Heart left ventricle (tissue), 16 donors: ENCODE data around the gene DHX35. TPM values are rescaled to one million over a fixed set of nuclear protein-coding genes. Genes with fewer than 3 reads are reported as not detected.

Source experiments
- ATAC-seq, 4 donors: fragments of 200-7000 bp; cut with Tn5 transposase; one replicate each; pipeline ENCODE4 v1.9.1; 2020 to 2022; ENCODE audit warnings: moderate library complexity in 4 of 4, mild to moderate bottlenecking in 3 of 4, moderate number of reproducible peaks in 1 of 4
- DNase-seq, 5 donors: peaks; one replicate each; pipeline ENCODE4 v3.0.0-alpha.2; 2020
- H3K27ac ChIP-seq, 12 donors: fragments of 200-600 bp; sonication (generic) in 4 of 12; one replicate each; pipeline versions ENCODE4 v1.5.0 to v1.8.0; 2016 to 2022; ENCODE audit warnings: mild to moderate bottlenecking in 2 of 12
- H3K27me3 ChIP-seq, 9 donors: fragments of 200-600 bp; sonication (generic) in 2 of 9; one replicate each; pipeline versions ENCODE4 v1.5.1 to v1.8.0; 2016 to 2022; ENCODE audit warnings: mild to moderate bottlenecking in 3 of 9
- H3K36me3 ChIP-seq, 9 donors: fragments of 200-600 bp; sonication (generic) in 2 of 9; one replicate each; pipeline versions ENCODE4 v1.5.0 to v1.8.0; 2018 to 2022; ENCODE audit warnings: mild to moderate bottlenecking in 2 of 9
- H3K4me1 ChIP-seq, 12 donors: fragments of 200-600 bp; sonication (generic) in 4 of 12; one replicate each; pipeline versions ENCODE4 v1.5.0 to v1.8.0; 2016 to 2022; ENCODE audit warnings: mild to moderate bottlenecking in 3 of 12
- H3K4me3 ChIP-seq, 12 donors: fragments of 200-600 bp; sonication (generic) in 4 of 12; one replicate each; pipeline versions ENCODE4 v1.5.0 to v1.8.0; 2017 to 2022; ENCODE audit warnings: mild to moderate bottlenecking in 9 of 12, moderate library complexity in 4 of 12
- H3K9me3 ChIP-seq, 12 donors: fragments of 200-600 bp; sonication (generic) in 4 of 12; one replicate each; pipeline versions ENCODE4 v1.5.0 to v1.8.0; 2016 to 2022; ENCODE audit warnings: mild to moderate bottlenecking in 1 of 12
- CTCF ChIP-seq, 12 donors: fragments of 200-600 bp; sonication (generic) in 4 of 12; IDR thresholded peaks; one replicate each; pipeline versions ENCODE4 v1.5.0 to v1.8.0; 2018 to 2022; ENCODE audit warnings: antibody characterized with exemption in 12 of 12, mild to moderate bottlenecking in 5 of 12
- POLR2A ChIP-seq, 2 donors: fragments of 450-650 bp; IDR thresholded peaks; one replicate each; pipeline ENCODE4 v1.6.1; 2017; ENCODE audit warnings: antibody characterized with exemption in 2 of 2, mild to moderate bottlenecking in 2 of 2, moderate library complexity in 2 of 2
- WGBS, 4 donors: extraction: QIAGEN DNeasy Blood & Tissue Kit in 2 of 4; methylation state at CpG; one replicate each; pipeline versions ENCODE4 v1.1.5 to v1.1.7; 2013 to 2018; 5-methylcytosine and 5-hydroxymethylcytosine counted together
- intact Hi-C, 10 donors: fragments of 100-400 bp; cut with DNase I; formaldehyde crosslinking; loops; one replicate each; pipeline versions ENCODE4 v1.11.1 to v1.14.2; 2022
- polyA plus RNA-seq, 2 donors: library from polyadenylated mRNA; stranded (reverse); fragments of 200-250 nt; gene quantifications; one replicate each; pipeline ENCODE4 v1.2.3, GENCODE V29; 2013
- total RNA-seq, 9 donors: library from RNA; depleted of rRNA in 2 of 9; stranded (reverse); fragments of >200 nt in 2 of 9; fragmentation: NEBNext Ultra II Directional in 3 of 9; extraction: Animal tissue kit (Norgen Biotek cat#: 25700) in 3 of 9; gene quantifications; one replicate each; pipeline versions ENCODE4 v1.1.0 to v1.2.4, GENCODE V29; 2016 to 2023
- donor health status: ischemic (EF 13 %, LVEDD 7.1; RV severe dilation, severe dysfunction).
- donor health status: healthy with polysubstance abuse.
- donor health status: DM: no; HTN: yes; CAD: no.
- donor health status: DM: no; HTN: no; CAD: no.
- donor health status: ischemic (EF 25% LVEDD 6.9; RV normal size, moderate dysfunction).
- donor health status: ischemic (EF 25% LVEDD 5.7; RV mildly dilated, moderate dysfunction).
- donor health status: healthy.
- donor health status: DM: yes; HTN: yes; CAD: no.
- donor health status: ischemic (EF 35%, LVEDD 5.7; RV mildly dilated, moderate dysfunction).
- donor health status: nonischemic (EF 11% LVEDD 7.7; RV severe dilation, severe dysfunction).
- donor health status: DM: yes; HTN: yes; CAD: no.
- donor health status: PGD.
- donor health status: ischemic (EF 29% LVEDD 5.4; RV normal size, mild dysfunction).
- donor health status: nonischemic (EF 23%, LVEDD 6.1; RV moderate dilation, normal function).

The DHX35 gene
- total and polyA plus RNA-seq, 11 donors, result 6.0 to 41.7 (median 11.1) TPM

DNA sequence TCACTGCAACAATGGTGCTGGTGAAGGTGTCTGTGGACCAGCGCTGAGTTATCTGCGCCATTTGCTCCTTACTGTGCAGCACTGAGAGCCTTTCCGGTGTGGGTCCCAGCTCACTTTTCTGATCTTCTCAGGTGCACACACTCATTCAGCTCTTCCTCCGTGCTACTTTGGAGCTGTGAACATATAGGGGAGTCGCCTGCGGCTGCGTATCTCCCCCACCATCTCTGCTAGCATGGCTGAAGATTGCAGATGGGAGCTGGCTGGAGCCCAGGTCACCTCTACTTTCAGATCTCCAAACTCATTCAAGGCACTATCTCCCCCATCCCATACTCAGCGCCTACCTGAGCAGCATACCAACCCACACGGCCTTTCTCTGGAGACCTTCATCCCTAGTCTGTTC lies 96.9 kb downstream of the DHX35 start:
- intact Hi-C loops, result no loop called here
- WGBS, 4 donors, result 84 to 91% (median 90%) methylated on average over 9 of the region's 9 CpGs
- DNase-seq (no peak), ATAC-seq (no peak)
- no peak overlapping the region for H3K27ac ChIP-seq
- TF ChIP-seq POLR2A (IDR thresholded peaks at IDR 0.05), result no peak
- TF ChIP-seq CTCF (IDR thresholded peaks at IDR 0.05), result no peak
- H3K4me3 ChIP-seq, result no peak overlapping the region
- H3K4me1 ChIP-seq, result no peaks in the 10 kb centered on the region
- H3K9me3 ChIP-seq, result no peaks in the 10 kb centered on the region
- H3K27me3 ChIP-seq, result peaks cover 0 to 5% (median 0%) of the 10 kb centered on the region in 9 donors
- no peaks in the 10 kb centered on the region for H3K36me3 ChIP-seq

- no peaks in the 10 kb centered on the region for H3K4me1 ChIP-seq
- intact Hi-C loops, result no loop called here
- peaks cover 0 to 10% (median 0%) of the 10 kb centered on the region in 12 donors for H3K9me3 ChIP-seq
- WGBS, 4 donors, result 43 to 48% (median 47%) methylated on average over 14 of the region's 14 CpGs
- H3K27ac ChIP-seq, result no peak overlapping the region
- ATAC-seq (no peak), DNase-seq (no peak)
- TF ChIP-seq POLR2A (IDR thresholded peaks at IDR 0.05) (no peak), CTCF (IDR thresholded peaks at IDR 0.05) (no peak)
- H3K27me3 ChIP-seq, result peaks cover 0 to 23% (median 0%) of the 10 kb centered on the region in 9 donors
- H3K4me3 ChIP-seq, result no peak overlapping the region
- H3K36me3 ChIP-seq, result no peaks in the 10 kb centered on the region
These were observed 104.5 kb downstream of the DHX35 start for GRCh38 chr20:39066471-39067242.

- WGBS, 4 donors, result 81 to 88% (median 87%) methylated on average over 4 to 5 of the region's 5 CpGs
- peaks cover 0 to 29% (median 3%) of the 10 kb centered on the region in 9 donors for H3K27me3 ChIP-seq
- intact Hi-C loops, result no loop called here
- H3K27ac ChIP-seq, result no peak overlapping the region
- no peak for TF ChIP-seq POLR2A (IDR thresholded peaks at IDR 0.05)
- TF ChIP-seq CTCF (IDR thresholded peaks at IDR 0.05), result no peak
- H3K4me3 ChIP-seq, result no peak overlapping the region
- H3K9me3 ChIP-seq, result peaks cover 0 to 10% (median 0%) of the 10 kb centered on the region in 12 donors
- H3K4me1 ChIP-seq, result no peaks in the 10 kb centered on the region
- DNase-seq (no peak), ATAC-seq (no peak)
- no peaks in the 10 kb centered on the region for H3K36me3 ChIP-seq
These were observed 105.5 kb downstream of the DHX35 start for GRCh38 chr20:39067526-39068216.

- peaks cover 0 to 31% (median 4%) of the 10 kb centered on the region in 9 donors for H3K27me3 ChIP-seq
- TF ChIP-seq POLR2A (IDR thresholded peaks at IDR 0.05) (no peak), CTCF (IDR thresholded peaks at IDR 0.05) (no peak)
- intact Hi-C loops, result no loop called here
- H3K36me3 ChIP-seq, result no peaks in the 10 kb centered on the region
- ATAC-seq, result no peak
- no peak for DNase-seq
- H3K27ac ChIP-seq, result no peak overlapping the region
- no peaks in the 10 kb centered on the region for H3K4me1 ChIP-seq
- 34 to 48% (median 47%) methylated on average over 6 of the region's 6 CpGs for WGBS, 4 donors
- peaks cover 0 to 10% (median 0%) of the 10 kb centered on the region in 12 donors for H3K9me3 ChIP-seq
- no peak overlapping the region for H3K4me3 ChIP-seq
These were observed 107.8 kb downstream of the DHX35 start for GRCh38 chr20:39069976-39070375.
